ENCODE data around the gene RHBDL3. TPM values are rescaled to one million over a fixed set of nuclear protein-coding genes. Genes with fewer than 3 reads are reported as not detected.

The RHBDL3 gene
- total RNA-seq, 1 donor: 0.09 TPM

GRCh38 chr17:32330147-32330546 lies 64.5 kb downstream of the RHBDL3 start:
- no peak for DNase-seq (ENCODE audit: low read depth)
- TF ChIP-seq CTCF (IDR thresholded peaks at IDR 0.05; ENCODE audit: insufficient read depth, low read length): no peak
- no peak overlapping the region for H3K4me3 ChIP-seq (ENCODE audit: low read depth, low read length)

GRCh38 chr17:32331243-32332040 lies 65.8 kb downstream of the RHBDL3 start:
- H3K4me3 ChIP-seq (ENCODE audit: low read depth, low read length): no peak overlapping the region
- no peak for DNase-seq (ENCODE audit: low read depth)
- no peak for TF ChIP-seq CTCF (IDR thresholded peaks at IDR 0.05; ENCODE audit: insufficient read depth, low read length)

GRCh38 chr17:32333187-32333586 lies 67.6 kb downstream of the RHBDL3 start:
- DNase-seq (ENCODE audit: low read depth): no peak
- H3K4me3 ChIP-seq (ENCODE audit: low read depth, low read length): no peak overlapping the region
- TF ChIP-seq CTCF (IDR thresholded peaks at IDR 0.05; ENCODE audit: insufficient read depth, low read length): no peak

GRCh38 chr17:32335046-32335445 lies 69.4 kb downstream of the RHBDL3 start:
- DNase-seq (ENCODE audit: low read depth): no peak
- no peak for TF ChIP-seq CTCF (IDR thresholded peaks at IDR 0.05; ENCODE audit: insufficient read depth, low read length)

GRCh38 chr17:32335687-32336086 lies 70.1 kb downstream of the RHBDL3 start:
- no peak for TF ChIP-seq CTCF (IDR thresholded peaks at IDR 0.05; ENCODE audit: insufficient read depth, low read length)
- no peak overlapping the region for H3K4me3 ChIP-seq (ENCODE audit: low read depth, low read length)
- DNase-seq (ENCODE audit: low read depth): peak; percentile 79

More at GRCh38 chr17:32335046-32335445, 69.4 kb downstream of the RHBDL3 start:
- H3K4me3 ChIP-seq (ENCODE audit: low read depth, low read length): no peak overlapping the region

GRCh38 chr17:32341141-32341856 lies 75.7 kb downstream of the RHBDL3 start:
- TF ChIP-seq CTCF (IDR thresholded peaks at IDR 0.05; ENCODE audit: insufficient read depth, low read length): no peak
- peak overlapping the region; percentile 80 for H3K4me3 ChIP-seq (ENCODE audit: low read depth, low read length)
- no peak for DNase-seq (ENCODE audit: low read depth)
